Lower leg skin (tissue), 4 donors: ENCODE data around the gene RAP1GAP. TPM values are rescaled to one million over a fixed set of nuclear protein-coding genes. Genes with fewer than 3 reads are reported as not detected.

Experiments
- DNase-seq, 2 donors: peaks; one replicate each; pipeline ENCODE4 v3.0.0-alpha.2; 2019; ENCODE audit warnings: low spot score in 2 of 2
- H3K4me3 ChIP-seq: fragments of 200-600 bp; sonication (generic); 2 replicates; pipeline ENCODE4 v1.5.1; 2017; ENCODE audit warnings: mild to moderate bottlenecking, low read depth; ENCODE audit not compliant: poor library complexity, severe bottlenecking
- POLR2A ChIP-seq, 2 donors: fragments of 450-650 bp; IDR thresholded peaks; one replicate each; pipeline ENCODE4 v1.6.1; 2016 to 2017; ENCODE audit warnings: antibody characterized with exemption in 2 of 2, mild to moderate bottlenecking in 1 of 2, moderate library complexity in 1 of 2
- WGBS, 2 donors: methylation state at CpG; one replicate each; pipeline ENCODE4 v1.1.5; 2018; 5-methylcytosine and 5-hydroxymethylcytosine counted together
- intact Hi-C: fragments of 100-400 bp; cut with DNase I; formaldehyde crosslinking; loops from one replicate; pipeline ENCODE4 v1.15.0; 2023; ENCODE audit warnings: low total_unique reads
- total RNA-seq, 4 donors: library from RNA; depleted of rRNA; stranded (reverse); fragments of >200 nt; gene quantifications; one replicate each; pipeline ENCODE4 v1.1.0, GENCODE V29; 2016
- TF ChIP-seq, protein P1 (sequence below), 3 donors: fragments of 450-650 bp; IDR thresholded peaks; one replicate each; pipeline ENCODE4 v1.5.1; 2016; ENCODE audit warnings: antibody characterized with exemption in 3 of 3, mild to moderate bottlenecking in 3 of 3, moderate library complexity in 2 of 3

The RAP1GAP gene
- total RNA-seq, 4 donors from 2014 or later = 1.3 to 4.0 (median 2.6) TPM

DNA sequence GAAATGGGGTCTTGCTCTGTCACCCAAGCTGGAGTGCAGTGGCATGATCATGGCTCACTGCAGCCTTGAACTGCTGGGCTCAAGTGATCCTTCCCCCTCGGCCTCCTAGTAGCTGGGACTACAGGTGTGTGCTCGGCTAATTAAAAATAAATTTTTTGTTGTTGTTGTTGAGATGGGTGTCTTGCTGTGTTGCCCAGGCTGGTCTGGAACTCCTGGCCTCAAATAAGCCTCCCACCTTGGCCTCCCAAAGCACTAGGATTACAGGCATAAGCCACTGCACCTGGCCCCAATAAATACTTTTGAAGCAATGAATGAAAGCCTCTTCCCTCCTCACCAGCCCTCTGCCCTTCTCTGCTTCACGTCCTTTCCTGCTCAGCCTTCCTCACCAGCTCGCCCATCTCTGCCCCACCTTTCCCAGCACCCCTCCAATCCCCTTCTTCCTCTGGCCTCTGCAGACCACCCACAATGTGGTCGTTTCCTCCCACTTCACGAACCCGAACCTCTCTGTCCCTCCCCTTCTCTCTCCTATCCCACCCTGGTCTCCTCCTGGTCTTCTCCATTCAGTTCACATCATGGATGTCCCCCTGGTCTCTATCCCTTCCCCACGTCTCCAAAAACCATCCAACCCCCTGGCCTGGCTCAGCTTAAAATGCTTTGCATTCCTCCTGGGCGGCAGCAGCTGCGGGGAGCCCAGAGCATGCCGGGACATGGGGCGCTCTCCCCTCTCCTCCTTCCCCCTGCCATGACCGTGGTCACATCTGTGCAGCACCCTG is 38.4 kb downstream of the RAP1GAP start:
- no peak for TF ChIP-seq POLR2A (IDR thresholded peaks at IDR 0.05)
- TF ChIP-seq, protein P1, sequence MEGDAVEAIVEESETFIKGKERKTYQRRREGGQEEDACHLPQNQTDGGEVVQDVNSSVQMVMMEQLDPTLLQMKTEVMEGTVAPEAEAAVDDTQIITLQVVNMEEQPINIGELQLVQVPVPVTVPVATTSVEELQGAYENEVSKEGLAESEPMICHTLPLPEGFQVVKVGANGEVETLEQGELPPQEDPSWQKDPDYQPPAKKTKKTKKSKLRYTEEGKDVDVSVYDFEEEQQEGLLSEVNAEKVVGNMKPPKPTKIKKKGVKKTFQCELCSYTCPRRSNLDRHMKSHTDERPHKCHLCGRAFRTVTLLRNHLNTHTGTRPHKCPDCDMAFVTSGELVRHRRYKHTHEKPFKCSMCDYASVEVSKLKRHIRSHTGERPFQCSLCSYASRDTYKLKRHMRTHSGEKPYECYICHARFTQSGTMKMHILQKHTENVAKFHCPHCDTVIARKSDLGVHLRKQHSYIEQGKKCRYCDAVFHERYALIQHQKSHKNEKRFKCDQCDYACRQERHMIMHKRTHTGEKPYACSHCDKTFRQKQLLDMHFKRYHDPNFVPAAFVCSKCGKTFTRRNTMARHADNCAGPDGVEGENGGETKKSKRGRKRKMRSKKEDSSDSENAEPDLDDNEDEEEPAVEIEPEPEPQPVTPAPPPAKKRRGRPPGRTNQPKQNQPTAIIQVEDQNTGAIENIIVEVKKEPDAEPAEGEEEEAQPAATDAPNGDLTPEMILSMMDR (IDR thresholded peaks at IDR 0.05) = no peak
- no peak for DNase-seq
- intact Hi-C loops = no loop called here
- H3K4me3 ChIP-seq = no peak overlapping the region
- 61 to 63% methylated on average over 13 of the region's 13 CpGs for WGBS, 2 donors

DNA sequence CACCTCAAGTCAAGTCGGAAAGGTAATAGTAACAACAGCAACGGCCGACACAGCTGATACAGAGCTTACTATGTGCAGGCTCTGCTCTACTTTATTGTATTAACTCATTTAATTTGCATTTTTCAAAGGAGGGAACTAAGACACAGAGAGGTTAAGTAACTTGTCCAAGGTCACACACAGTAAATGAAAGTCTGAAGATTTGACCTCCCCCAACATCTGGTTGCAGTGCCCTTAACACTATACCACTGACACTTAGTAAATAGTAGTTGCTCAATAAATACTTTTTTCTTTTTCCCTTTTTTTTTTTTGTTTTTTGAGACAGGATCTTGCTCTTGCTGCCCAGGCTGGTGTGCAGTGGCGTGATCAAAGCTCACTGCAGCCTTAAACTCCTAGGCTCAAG is 39.2 kb downstream of the RAP1GAP start:
- H3K4me3 ChIP-seq = no peak overlapping the region
- intact Hi-C loops = no loop called here
- TF ChIP-seq, protein P1 (IDR thresholded peaks at IDR 0.05) = no peak
- TF ChIP-seq POLR2A (IDR thresholded peaks at IDR 0.05) = no peak
- DNase-seq = no peak
- WGBS, 2 donors = 89 to 90% methylated on average over 4 of the region's 4 CpGs

DNA sequence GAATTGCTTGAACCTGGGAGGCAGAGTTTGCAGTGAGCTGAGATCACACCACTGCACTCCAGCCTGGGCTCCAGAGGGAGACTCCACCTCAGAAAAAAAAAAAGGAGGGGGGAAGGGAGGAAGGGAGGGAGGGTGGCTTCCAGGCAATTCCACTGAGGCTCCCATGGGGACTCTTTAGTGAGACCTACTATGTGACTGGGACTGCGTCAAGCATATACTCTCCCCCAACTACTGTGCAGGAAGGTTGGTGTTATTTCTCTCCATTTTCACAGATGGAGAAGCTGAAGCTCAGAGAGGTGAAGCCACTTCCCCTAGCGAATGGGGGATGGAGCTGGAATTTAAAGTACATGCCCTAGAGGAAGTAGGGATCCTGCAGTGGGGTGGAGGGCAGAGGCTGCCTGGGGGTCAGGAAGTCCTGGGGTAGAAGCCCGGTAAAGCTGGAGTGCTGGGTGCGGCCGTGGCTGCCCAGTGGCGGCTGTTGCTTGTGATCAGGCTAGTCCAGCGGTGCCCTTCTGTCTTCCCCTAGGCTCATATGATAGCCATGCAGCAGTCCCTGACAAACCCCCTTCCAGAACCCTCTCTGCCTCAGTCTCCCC is 40.3 kb downstream of the RAP1GAP start:
- WGBS, 2 donors = 73 to 75% methylated on average over 7 of the region's 7 CpGs
- H3K4me3 ChIP-seq = no peak overlapping the region
- no peak for TF ChIP-seq POLR2A (IDR thresholded peaks at IDR 0.05)
- TF ChIP-seq, protein P1 (IDR thresholded peaks at IDR 0.05) = no peak
- intact Hi-C loops = no loop called here
- DNase-seq = no peak

DNA sequence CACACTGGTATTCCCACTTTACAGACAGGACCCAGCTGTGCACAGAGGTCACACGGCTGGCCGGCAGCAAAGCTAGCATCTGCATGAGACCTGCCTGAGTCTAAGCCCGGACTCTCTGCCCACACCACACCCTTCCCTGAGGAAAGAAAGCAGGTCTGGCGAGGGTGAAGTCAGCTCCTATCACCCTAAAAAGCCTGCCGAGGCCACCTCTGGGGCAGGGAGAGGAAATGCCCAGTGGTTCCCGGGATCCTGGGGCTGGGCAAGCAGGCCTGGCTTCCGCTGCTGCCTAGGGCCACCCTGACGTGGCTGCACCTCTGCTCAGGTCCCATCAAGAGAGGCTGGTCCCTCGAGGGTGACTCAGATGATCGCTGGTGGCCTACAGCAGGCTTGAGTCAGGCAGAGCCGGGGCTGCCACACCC is 42.2 kb downstream of the RAP1GAP start:
- no peak overlapping the region for H3K4me3 ChIP-seq
- DNase-seq = no peak
- TF ChIP-seq, protein P1 (IDR thresholded peaks at IDR 0.05) = no peak
- no peak for TF ChIP-seq POLR2A (IDR thresholded peaks at IDR 0.05)
- 43 to 56% methylated on average over 8 to 11 of the region's 11 CpGs for WGBS, 2 donors
- intact Hi-C loops = no loop called here

DNA sequence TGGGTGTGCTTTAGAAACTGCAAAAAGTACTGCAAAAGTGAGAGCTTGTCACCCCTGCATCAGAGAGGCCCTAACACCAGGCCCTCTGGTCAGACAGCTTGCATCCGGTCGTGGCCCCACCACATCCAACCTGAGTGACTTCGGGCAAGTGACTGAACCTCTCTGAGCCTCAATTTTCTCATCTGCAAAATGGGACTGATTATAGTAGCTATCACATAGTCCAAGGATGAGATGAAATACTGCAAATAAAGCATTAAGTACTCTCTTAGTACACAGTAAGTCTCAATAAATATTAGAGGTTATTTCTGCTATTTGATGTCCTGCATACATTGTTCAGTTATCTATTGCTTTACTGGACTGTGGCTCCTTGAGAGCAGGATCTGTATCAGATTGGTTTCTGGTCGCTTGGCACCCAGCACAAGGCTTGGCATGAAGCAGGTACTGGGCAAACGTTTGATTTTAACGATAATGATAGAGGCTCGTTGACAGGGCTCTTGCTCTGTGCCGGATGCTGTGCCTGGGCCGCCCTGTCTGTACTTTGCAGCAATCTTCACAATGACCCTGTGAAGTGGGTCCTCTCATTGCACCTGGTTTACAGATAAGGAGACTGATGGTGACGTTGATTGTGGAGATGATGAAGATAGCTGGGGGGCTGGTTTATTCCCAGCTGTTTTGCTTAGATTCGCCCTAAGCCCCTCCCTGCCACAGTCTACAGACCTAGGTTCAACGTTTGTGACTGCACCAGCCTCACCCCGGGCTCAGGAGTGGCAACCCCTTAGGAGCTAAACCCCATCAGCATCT is 43.6 kb downstream of the RAP1GAP start:
- WGBS, 2 donors = 72 to 79% methylated on average over 13 of the region's 13 CpGs
- H3K4me3 ChIP-seq = no peak overlapping the region
- intact Hi-C loops = no loop called here
- no peak for DNase-seq
- TF ChIP-seq, protein P1 (IDR thresholded peaks at IDR 0.05) = no peak
- TF ChIP-seq POLR2A (IDR thresholded peaks at IDR 0.05) = no peak
